Measurements from ENCODE around the gene CDC73.
A peak's percentile ranks its signal among the peaks of the same experiment; 100 is the strongest.
"Not testable (repeated sequence)": the region's sequence is repeated elsewhere in the genome, so short reads cannot be mapped to it uniquely, and the experiment has no call there.

CDC73 gene

GRCh38 chr1:193183019-193183627 lies 61.3 kb downstream of the CDC73 start:
- H3K4me3 Mint-ChIP-seq, result no peak overlapping the region
- no peaks in the 10 kb centered on the region for H3K9me3 Mint-ChIP-seq
- H3K4me1 Mint-ChIP-seq, result peaks cover 23% of the 10 kb centered on the region
- H3K27me3 Mint-ChIP-seq, result no peaks in the 10 kb centered on the region
- H3K27ac Mint-ChIP-seq, result no peak overlapping the region
- peak; percentile 43 for ATAC-seq
- H3K36me3 Mint-ChIP-seq, result no peaks in the 10 kb centered on the region

- Mint-ChIP-seq H3K4me3 (no peak overlapping the region), H3K4me1 (peaks cover 27% of the 10 kb centered on the region), H3K9me3 (no peaks in the 10 kb centered on the region)
Observed at GRCh38 chr1:193184776-193185175, 62.9 kb downstream of the CDC73 start.

GRCh38 chr1:193185211-193185610 lies 63.4 kb downstream of the CDC73 start:
- Mint-ChIP-seq H3K4me3 (no peak overlapping the region), H3K9me3 (no peaks in the 10 kb centered on the region), H3K36me3 (no peaks in the 10 kb centered on the region), H3K27ac (no peak overlapping the region), H3K27me3 (no peaks in the 10 kb centered on the region), H3K4me1 (peaks cover 32% of the 10 kb centered on the region)
- ATAC-seq, result no peak

More at GRCh38 chr1:193184776-193185175, 62.9 kb downstream of the CDC73 start:
- Mint-ChIP-seq H3K27me3 (no peaks in the 10 kb centered on the region), H3K27ac (no peak overlapping the region), H3K36me3 (no peaks in the 10 kb centered on the region)
- no peak for ATAC-seq

- Mint-ChIP-seq H3K36me3 (peaks cover 5% of the 10 kb centered on the region), H3K4me1 (peaks cover 38% of the 10 kb centered on the region), H3K27me3 (no peaks in the 10 kb centered on the region), H3K4me3 (no peak within 1 kb of the TSS), H3K9me3 (no peaks in the 10 kb centered on the region), H3K27ac (no peak within 1 kb of the TSS)
- no peak for ATAC-seq
Observed at GRCh38 chr1:193185901-193186731, 64.3 kb downstream of the CDC73 start, which contains the start of gene B3GALT2. B3GALT2 (minus strand) TSS chr1:193186613; CDS start chr1:193181562, 5,051 bp downstream.

- ATAC-seq, result no peak
- Mint-ChIP-seq H3K4me1 (peaks cover 38% of the 10 kb centered on the region), H3K27ac (no peak overlapping the region), H3K36me3 (peaks cover 7% of the 10 kb centered on the region), H3K4me3 (no peak overlapping the region), H3K27me3 (no peaks in the 10 kb centered on the region), H3K9me3 (peaks cover under 1% of the 10 kb centered on the region)
Observed at GRCh38 chr1:193187114-193187513, 65.3 kb downstream of the CDC73 start.

GRCh38 chr1:193188915-193189314 lies 67.1 kb downstream of the CDC73 start:
- H3K4me3 Mint-ChIP-seq, H3K27me3 Mint-ChIP-seq, H3K27ac Mint-ChIP-seq, ATAC-seq, H3K9me3 Mint-ChIP-seq: not testable (repeated sequence)
- peaks cover 31% of the 10 kb centered on the region for H3K4me1 Mint-ChIP-seq
- peaks cover 18% of the 10 kb centered on the region for H3K36me3 Mint-ChIP-seq

- peaks cover 18% of the 10 kb centered on the region for H3K36me3 Mint-ChIP-seq
- no peaks in the 10 kb centered on the region for H3K27me3 Mint-ChIP-seq
- ATAC-seq, result no peak
- no peak overlapping the region for H3K4me3 Mint-ChIP-seq
- H3K4me1 Mint-ChIP-seq, result peaks cover 31% of the 10 kb centered on the region
- no peak overlapping the region for H3K27ac Mint-ChIP-seq
- peaks cover 2% of the 10 kb centered on the region for H3K9me3 Mint-ChIP-seq
Observed at GRCh38 chr1:193189442-193190095, 67.7 kb downstream of the CDC73 start.

- no peak for ATAC-seq
- H3K36me3 Mint-ChIP-seq, result peaks cover 22% of the 10 kb centered on the region
- H3K4me3 Mint-ChIP-seq, result no peak overlapping the region
- H3K27me3 Mint-ChIP-seq, result no peaks in the 10 kb centered on the region
- peaks cover 2% of the 10 kb centered on the region for H3K9me3 Mint-ChIP-seq
- peaks cover 31% of the 10 kb centered on the region for H3K4me1 Mint-ChIP-seq
- no peak overlapping the region for H3K27ac Mint-ChIP-seq
Observed at GRCh38 chr1:193190096-193190744, 68.4 kb downstream of the CDC73 start.

GRCh38 chr1:193192586-193192985 lies 70.8 kb downstream of the CDC73 start:
- ATAC-seq, result no peak
- no peak overlapping the region for H3K4me3 Mint-ChIP-seq
- peaks cover 28% of the 10 kb centered on the region for H3K36me3 Mint-ChIP-seq
- H3K4me1 Mint-ChIP-seq, result peaks cover 30% of the 10 kb centered on the region
- peaks cover 2% of the 10 kb centered on the region for H3K9me3 Mint-ChIP-seq
- H3K27ac Mint-ChIP-seq, result no peak overlapping the region
- no peaks in the 10 kb centered on the region for H3K27me3 Mint-ChIP-seq

- H3K27me3 Mint-ChIP-seq, result no peaks in the 10 kb centered on the region
- H3K27ac Mint-ChIP-seq, result no peak overlapping the region
- peaks cover 23% of the 10 kb centered on the region for H3K4me1 Mint-ChIP-seq
- ATAC-seq, result no peak
- no peak overlapping the region for H3K4me3 Mint-ChIP-seq
- H3K36me3 Mint-ChIP-seq, result peaks cover 25% of the 10 kb centered on the region
- H3K9me3 Mint-ChIP-seq, result no peaks in the 10 kb centered on the region
Observed at GRCh38 chr1:193199940-193200339, 78.1 kb downstream of the CDC73 start.

GRCh38 chr1:193201021-193201420 lies 79.2 kb downstream of the CDC73 start:
- Mint-ChIP-seq H3K27me3 (no peaks in the 10 kb centered on the region), H3K36me3 (peaks cover 27% of the 10 kb centered on the region), H3K4me3 (no peak overlapping the region), H3K4me1 (peaks cover 12% of the 10 kb centered on the region), H3K27ac (no peak overlapping the region), H3K9me3 (peaks cover 8% of the 10 kb centered on the region)
- no peak for ATAC-seq

- peaks cover 8% of the 10 kb centered on the region for H3K4me1 Mint-ChIP-seq
- no peak overlapping the region for H3K4me3 Mint-ChIP-seq
- ATAC-seq, result no peak
- peaks cover 67% of the 10 kb centered on the region for H3K36me3 Mint-ChIP-seq
- H3K27ac Mint-ChIP-seq, result no peak overlapping the region
- H3K9me3 Mint-ChIP-seq, result peaks cover 11% of the 10 kb centered on the region
- H3K27me3 Mint-ChIP-seq, result no peaks in the 10 kb centered on the region
Observed at GRCh38 chr1:193210996-193211395, 89.2 kb downstream of the CDC73 start.

GRCh38 chr1:193211539-193211938 lies 89.7 kb downstream of the CDC73 start:
- Mint-ChIP-seq H3K27ac (no peak overlapping the region), H3K27me3 (no peaks in the 10 kb centered on the region), H3K9me3 (peaks cover 6% of the 10 kb centered on the region), H3K4me3 (no peak overlapping the region), H3K36me3 (peaks cover 67% of the 10 kb centered on the region), H3K4me1 (peaks cover 8% of the 10 kb centered on the region)
- ATAC-seq, result no peak

- H3K27ac Mint-ChIP-seq, result no peak overlapping the region
- H3K9me3 Mint-ChIP-seq, result peaks cover 2% of the 10 kb centered on the region
Observed at GRCh38 chr1:193212637-193213036, 90.8 kb downstream of the CDC73 start.

GRCh38 chr1:193213998-193214397 lies 92.2 kb downstream of the CDC73 start:
- H3K36me3 Mint-ChIP-seq, result peaks cover 67% of the 10 kb centered on the region
- no peaks in the 10 kb centered on the region for H3K27me3 Mint-ChIP-seq
- H3K4me1 Mint-ChIP-seq, result peaks cover 8% of the 10 kb centered on the region
- no peaks in the 10 kb centered on the region for H3K9me3 Mint-ChIP-seq
- no peak overlapping the region for H3K4me3 Mint-ChIP-seq
- no peak for ATAC-seq
- H3K27ac Mint-ChIP-seq, result no peak overlapping the region

More at GRCh38 chr1:193212637-193213036, 90.8 kb downstream of the CDC73 start:
- H3K27me3 Mint-ChIP-seq, result no peaks in the 10 kb centered on the region
- H3K4me1 Mint-ChIP-seq, result peaks cover 8% of the 10 kb centered on the region
- no peak overlapping the region for H3K4me3 Mint-ChIP-seq
- peaks cover 67% of the 10 kb centered on the region for H3K36me3 Mint-ChIP-seq
- no peak for ATAC-seq
